Activated T-cell treated with anti-CD3 and anti-CD28 coated beads for 24 hours (primary cell): ENCODE results near the gene STAU1.
"Not testable (repeated sequence)": the region's sequence is repeated elsewhere in the genome, so short reads cannot be mapped to it uniquely, and the experiment has no call there.

Experiments
- DNase-seq: peaks from one replicate; pipeline ENCODE4 v3.0.0-alpha.2; 2020; ENCODE audit warnings: low read depth

Gene STAU1

GRCh38 chr20:49203746-49204145 lies 15.6 kb upstream of the STAU1 start:
- DNase-seq = no peak

- no peak for DNase-seq
Measured at GRCh38 chr20:49203011-49203410, 14.9 kb upstream of the STAU1 start.

- DNase-seq = no peak
Measured at GRCh38 chr20:49199729-49200293, 11.7 kb upstream of the STAU1 start.

GRCh38 chr20:49192944-49193518 lies 4.9 kb upstream of the STAU1 start:
- DNase-seq = not testable (repeated sequence)

GRCh38 chr20:49187330-49187850 lies 744 bp downstream of the STAU1 start:
- DNase-seq = no peak

GRCh38 chr20:49186535-49187329 lies 1.4 kb downstream of the STAU1 start:
- DNase-seq = peak; percentile 54

GRCh38 chr20:49185071-49185761 lies 2.9 kb downstream of the STAU1 start:
- DNase-seq = no peak

GRCh38 chr20:49184691-49185070 lies 3.5 kb downstream of the STAU1 start:
- no peak for DNase-seq

- DNase-seq = not testable (repeated sequence)
Measured at GRCh38 chr20:49184084-49184501, 4.0 kb downstream of the STAU1 start.

- no peak for DNase-seq
Measured at GRCh38 chr20:49183444-49183843, 4.7 kb downstream of the STAU1 start.

- DNase-seq = no peak
Measured at GRCh38 chr20:49181265-49181877, 6.8 kb downstream of the STAU1 start.

- no peak for DNase-seq
Measured at GRCh38 chr20:49179368-49180277, 8.5 kb downstream of the STAU1 start.

GRCh38 chr20:49174183-49174582 lies 14.0 kb downstream of the STAU1 start:
- DNase-seq = no peak

GRCh38 chr20:49172413-49172812 lies 15.7 kb downstream of the STAU1 start:
- no peak for DNase-seq

GRCh38 chr20:49171909-49172308 lies 16.2 kb downstream of the STAU1 start:
- DNase-seq = no peak

GRCh38 chr20:49170714-49171113 lies 17.4 kb downstream of the STAU1 start:
- no peak for DNase-seq

- no peak for DNase-seq
Measured at GRCh38 chr20:49169547-49169946, 18.6 kb downstream of the STAU1 start.

- not testable (repeated sequence) for DNase-seq
Measured at GRCh38 chr20:49168864-49169263, 19.3 kb downstream of the STAU1 start.

GRCh38 chr20:49167811-49168507 lies 20.2 kb downstream of the STAU1 start:
- DNase-seq = no peak
